Liver (tissue), 2 donors: ENCODE results near the gene HS3ST6.

ENCODE experiments used
- YY1 ChIP-seq: IDR thresholded peaks from 2 replicates; pipeline ENCODE4 v1.6.1; 2016; ENCODE audit warnings: antibody characterized with exemption, mild to moderate bottlenecking
- TF ChIP-seq, protein P1 (sequence below): fragments of 150-350 bp; IDR thresholded peaks from 2 replicates; pipeline ENCODE4 v1.5.1; 2017; ENCODE audit warnings: improper control_type of control experiment, low read depth, low read length; ENCODE audit not compliant: missing input control
- donor health status: healthy.

GRCh38 chr16:1912215-1912543 lies 6.0 kb downstream of the HS3ST6 start:
- TF ChIP-seq, protein P1, sequence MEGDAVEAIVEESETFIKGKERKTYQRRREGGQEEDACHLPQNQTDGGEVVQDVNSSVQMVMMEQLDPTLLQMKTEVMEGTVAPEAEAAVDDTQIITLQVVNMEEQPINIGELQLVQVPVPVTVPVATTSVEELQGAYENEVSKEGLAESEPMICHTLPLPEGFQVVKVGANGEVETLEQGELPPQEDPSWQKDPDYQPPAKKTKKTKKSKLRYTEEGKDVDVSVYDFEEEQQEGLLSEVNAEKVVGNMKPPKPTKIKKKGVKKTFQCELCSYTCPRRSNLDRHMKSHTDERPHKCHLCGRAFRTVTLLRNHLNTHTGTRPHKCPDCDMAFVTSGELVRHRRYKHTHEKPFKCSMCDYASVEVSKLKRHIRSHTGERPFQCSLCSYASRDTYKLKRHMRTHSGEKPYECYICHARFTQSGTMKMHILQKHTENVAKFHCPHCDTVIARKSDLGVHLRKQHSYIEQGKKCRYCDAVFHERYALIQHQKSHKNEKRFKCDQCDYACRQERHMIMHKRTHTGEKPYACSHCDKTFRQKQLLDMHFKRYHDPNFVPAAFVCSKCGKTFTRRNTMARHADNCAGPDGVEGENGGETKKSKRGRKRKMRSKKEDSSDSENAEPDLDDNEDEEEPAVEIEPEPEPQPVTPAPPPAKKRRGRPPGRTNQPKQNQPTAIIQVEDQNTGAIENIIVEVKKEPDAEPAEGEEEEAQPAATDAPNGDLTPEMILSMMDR: no peak
- no peak for TF ChIP-seq YY1
